A549 (cell line): ENCODE data around the gene JOSD2. TPM values are rescaled to one million over a fixed set of nuclear protein-coding genes. Genes with fewer than 3 reads are reported as not detected.
A peak's percentile ranks its signal among the peaks of the same experiment; 100 is the strongest.

Source experiments
- ATAC-seq, 2 experiments: fragments of 200-7000 bp in 1 of 2; fragments of >200 bp in 1 of 2; cut with Nextera tagmentation in 1 of 2; cut with Tn5 transposase in 1 of 2; 3 replicates each; pipeline versions ENCODE4 v1.8.0 to v1.9.1; 2018 to 2020; ENCODE audit warnings: mild to moderate bottlenecking in 1 of 2, moderate library complexity in 1 of 2
- CTCF ChIA-PET: fragments of 300-600 bp; sonication (Branson Sonifier 250); formaldehyde crosslinking; extraction: SDS; loops from one replicate; lab custom pipeline; 2021; ENCODE audit warnings: antibody characterized with exemption, inconsistent platforms; lab: Yijun Ruan, JAX
- POLR2A ChIA-PET: fragments of 350-600 bp; formaldehyde crosslinking; extraction: SDS; loops from one replicate; lab custom pipeline; 2021; ENCODE audit warnings: antibody characterized with exemption, inconsistent platforms; lab: Yijun Ruan, JAX
- DNase-seq, 2 experiments: peaks; one replicate each; pipeline versions ENCODE4 v3.0.0 to v3.0.0-alpha.2; 2011 to 2016; ENCODE audit warnings: low read depth in 1 of 2, low spot score in 1 of 2
- FAIRE-seq: peaks from 2 replicates; lab custom pipeline; 2011; peaks lifted over from hg19 to GRCh38; lab: Jason Lieb, UNC
- H3K27ac ChIP-seq, 2 experiments: fragments of >200 bp; sonication (Bioruptor Twin); formaldehyde crosslinking; 3 replicates each; pipeline ENCODE4 v1.5.1; 2016 to 2017
- H3K4me1 ChIP-seq: fragments of >200 bp; sonication (Bioruptor Twin); formaldehyde crosslinking; 3 replicates; pipeline ENCODE4 v1.6.1; 2016
- H3K4me2 ChIP-seq: fragments of >200 bp; sonication (Bioruptor Twin); formaldehyde crosslinking; 3 replicates; pipeline ENCODE4 v1.6.1; 2016
- H3K4me3 ChIP-seq: fragments of >200 bp; sonication (Bioruptor Twin); formaldehyde crosslinking; 3 replicates; pipeline ENCODE4 v1.5.1; 2016
- H3K9me3 ChIP-seq: fragments of >200 bp; sonication (Bioruptor Twin); formaldehyde crosslinking; 3 replicates; pipeline ENCODE4 v1.6.1; 2016
- CHD4 ChIP-seq: fragments of 200-600 bp; sonication (generic); IDR thresholded peaks from 2 replicates; pipeline ENCODE4 v1.6.1; 2016; ENCODE audit warnings: antibody characterized with exemption, mild to moderate bottlenecking, borderline replicate concordance
- EHF ChIP-seq: fragments of 250-450 bp; sonication (Bioruptor Pico); IDR thresholded peaks from 2 replicates; pipeline ENCODE4 v1.5.0; 2020; ENCODE audit warnings: mild to moderate bottlenecking
- FOXS1 ChIP-seq: fragments of 250-450 bp; sonication (Bioruptor Pico); IDR thresholded peaks from 2 replicates; pipeline ENCODE4 v1.5.0; 2020; ENCODE audit warnings: mild to moderate bottlenecking, moderate library complexity
- GATA3 ChIP-seq: IDR thresholded peaks from 2 replicates; pipeline ENCODE4 v1.6.1; 2012; ENCODE audit warnings: borderline replicate concordance
- HDAC2 ChIP-seq: fragments of 200-600 bp; sonication (generic); IDR thresholded peaks from 2 replicates; pipeline ENCODE4 v1.6.1; 2016
- HOXA7 ChIP-seq: fragments of 250-450 bp; sonication (Bioruptor Pico); IDR thresholded peaks from 2 replicates; pipeline ENCODE4 v1.5.0; 2020; ENCODE audit warnings: mild to moderate bottlenecking, moderate library complexity
- JUNB ChIP-seq: fragments of >200 bp; sonication (Bioruptor Twin); formaldehyde crosslinking; IDR thresholded peaks from 2 replicates; pipeline ENCODE4 v1.6.1; 2016
- MYC ChIP-seq: IDR thresholded peaks from 2 replicates; pipeline ENCODE4 v1.6.1; 2012; ENCODE audit warnings: mild to moderate bottlenecking, inconsistent platforms, low read length, improper control_type of control experiment, borderline replicate concordance
- NFE2L2 ChIP-seq: fragments of 150-350 bp; conservative IDR thresholded peaks from 2 replicates; pipeline ENCODE4 v1.6.1; 2014; ENCODE audit warnings: low read length
- NPAS2 ChIP-seq: fragments of 250-450 bp; sonication (Bioruptor Pico); IDR thresholded peaks from 2 replicates; pipeline ENCODE4 v1.8.0; 2022; ENCODE audit warnings: mild to moderate bottlenecking, moderate library complexity, borderline replicate concordance
- RARB ChIP-seq: fragments of 250-450 bp; sonication (Bioruptor Pico); IDR thresholded peaks from 2 replicates; pipeline ENCODE4 v1.8.0; 2021; ENCODE audit warnings: mild to moderate bottlenecking, moderate library complexity
- TFCP2L1 ChIP-seq: fragments of 250-450 bp; sonication (Bioruptor Pico); IDR thresholded peaks from 2 replicates; pipeline ENCODE4 v1.5.0; 2021; ENCODE audit warnings: mild to moderate bottlenecking
- TP53 ChIP-seq: fragments of 250-450 bp; sonication (Bioruptor Pico); IDR thresholded peaks from 2 replicates; pipeline ENCODE4 v1.5.0; 2021; ENCODE audit warnings: mild to moderate bottlenecking, moderate library complexity
- ZC3H11A ChIP-seq: fragments of 450-650 bp; IDR thresholded peaks from 2 replicates; pipeline ENCODE4 v1.6.1; 2014; ENCODE audit warnings: antibody characterized with exemption, mild to moderate bottlenecking
- ZFP36 ChIP-seq: fragments of 450-650 bp; IDR thresholded peaks from 2 replicates; pipeline ENCODE4 v1.6.1; 2014; ENCODE audit warnings: borderline replicate concordance; ENCODE audit not compliant: partially characterized antibody
- WGBS: methylation state at CpG from one replicate; pipeline ENCODE4 v1.1.6; 2017; ENCODE audit errors: missing lambda C conversion rate; 5-methylcytosine and 5-hydroxymethylcytosine counted together
- polyA plus RNA-seq, 4 experiments: library from polyadenylated mRNA; depleted of rRNA in 3 of 4; stranded (reverse); fragments of >200 nt; fragmentation: RNase III in 1 of 4; extraction: RNeasy Plus Mini Kit Qiagen cat#74134 plus additional on column Dnase treatment in 1 of 4; gene quantifications; 2 replicates in 3 of 4; 3 replicates in 1 of 4; pipeline ENCODE4 v1.2.3, GENCODE V29; 2011 to 2017
- TF ChIP-seq, protein P1 (sequence below): IDR thresholded peaks from 2 replicates; pipeline ENCODE4 v1.6.1; 2012; ENCODE audit warnings: low read depth, borderline replicate concordance
- TF ChIP-seq, protein P2 (sequence below): fragments of 200-600 bp; sonication (generic); IDR thresholded peaks from 2 replicates; pipeline ENCODE4 v1.6.1; 2016; ENCODE audit warnings: antibody characterized with exemption, mild to moderate bottlenecking, moderate library complexity
- TF ChIP-seq, protein P3 (sequence below): fragments of >200 bp; sonication (Bioruptor Twin); formaldehyde crosslinking; IDR thresholded peaks from 3 replicates; pipeline ENCODE4 v1.5.1; 2016
- TF ChIP-seq, protein P4 (sequence below): fragments of 150-350 bp; IDR thresholded peaks from 2 replicates; pipeline ENCODE4 v1.6.1; 2014; ENCODE audit warnings: low read depth, mild to moderate bottlenecking, low read length
- TF ChIP-seq, protein P5 (sequence below): fragments of 250-450 bp; sonication (Bioruptor Pico); IDR thresholded peaks from 2 replicates; pipeline ENCODE4 v1.5.0; 2021; ENCODE audit warnings: mild to moderate bottlenecking, moderate library complexity, borderline replicate concordance

The JOSD2 gene
- polyA plus RNA-seq, 2 of the 4 experiments (the other 2 are of a cell fraction): 24.2 to 61.7 TPM

DNA sequence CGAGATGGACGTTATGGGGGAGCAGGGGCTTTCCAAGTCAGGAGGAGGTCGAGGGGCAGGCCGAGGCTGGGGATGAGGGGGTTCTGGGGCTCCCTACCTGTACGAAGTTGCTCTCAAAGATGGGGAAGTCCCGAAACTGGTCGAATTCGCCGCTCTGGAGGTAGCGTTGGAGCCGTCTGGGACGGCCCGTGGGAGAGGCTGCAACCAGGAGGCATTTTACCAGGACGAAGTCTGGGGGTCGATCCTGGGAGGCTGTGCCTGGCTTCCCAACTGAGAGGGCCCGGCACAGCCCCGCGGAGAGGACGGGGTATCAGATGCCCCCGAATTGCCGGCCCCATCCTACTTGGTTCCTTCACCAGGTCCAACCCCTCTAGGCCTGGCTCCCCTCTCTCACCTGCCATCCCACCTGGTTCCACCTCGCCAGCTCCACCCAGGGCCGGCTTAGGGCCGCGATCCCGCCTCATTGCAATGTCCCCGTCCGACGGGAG, 35.2 kb downstream of the JOSD2 start:
- ChIA-PET CTCF (interaction anchor here (1.0 to 4.7 kb wide), 5 partner anchors 9 to 119 kb away, joined by 3 to 28 read pairs (median 10); no protein-coding TSS in a partner anchor), POLR2A (no interaction called here)
- TF ChIP-seq TP53 (CRISPR knock-in tag): no peak
- no peak for TF ChIP-seq MYC
- TF ChIP-seq, protein P1, sequence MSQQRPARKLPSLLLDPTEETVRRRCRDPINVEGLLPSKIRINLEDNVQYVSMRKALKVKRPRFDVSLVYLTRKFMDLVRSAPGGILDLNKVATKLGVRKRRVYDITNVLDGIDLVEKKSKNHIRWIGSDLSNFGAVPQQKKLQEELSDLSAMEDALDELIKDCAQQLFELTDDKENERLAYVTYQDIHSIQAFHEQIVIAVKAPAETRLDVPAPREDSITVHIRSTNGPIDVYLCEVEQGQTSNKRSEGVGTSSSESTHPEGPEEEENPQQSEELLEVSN: no peak
- TF ChIP-seq, protein P2, sequence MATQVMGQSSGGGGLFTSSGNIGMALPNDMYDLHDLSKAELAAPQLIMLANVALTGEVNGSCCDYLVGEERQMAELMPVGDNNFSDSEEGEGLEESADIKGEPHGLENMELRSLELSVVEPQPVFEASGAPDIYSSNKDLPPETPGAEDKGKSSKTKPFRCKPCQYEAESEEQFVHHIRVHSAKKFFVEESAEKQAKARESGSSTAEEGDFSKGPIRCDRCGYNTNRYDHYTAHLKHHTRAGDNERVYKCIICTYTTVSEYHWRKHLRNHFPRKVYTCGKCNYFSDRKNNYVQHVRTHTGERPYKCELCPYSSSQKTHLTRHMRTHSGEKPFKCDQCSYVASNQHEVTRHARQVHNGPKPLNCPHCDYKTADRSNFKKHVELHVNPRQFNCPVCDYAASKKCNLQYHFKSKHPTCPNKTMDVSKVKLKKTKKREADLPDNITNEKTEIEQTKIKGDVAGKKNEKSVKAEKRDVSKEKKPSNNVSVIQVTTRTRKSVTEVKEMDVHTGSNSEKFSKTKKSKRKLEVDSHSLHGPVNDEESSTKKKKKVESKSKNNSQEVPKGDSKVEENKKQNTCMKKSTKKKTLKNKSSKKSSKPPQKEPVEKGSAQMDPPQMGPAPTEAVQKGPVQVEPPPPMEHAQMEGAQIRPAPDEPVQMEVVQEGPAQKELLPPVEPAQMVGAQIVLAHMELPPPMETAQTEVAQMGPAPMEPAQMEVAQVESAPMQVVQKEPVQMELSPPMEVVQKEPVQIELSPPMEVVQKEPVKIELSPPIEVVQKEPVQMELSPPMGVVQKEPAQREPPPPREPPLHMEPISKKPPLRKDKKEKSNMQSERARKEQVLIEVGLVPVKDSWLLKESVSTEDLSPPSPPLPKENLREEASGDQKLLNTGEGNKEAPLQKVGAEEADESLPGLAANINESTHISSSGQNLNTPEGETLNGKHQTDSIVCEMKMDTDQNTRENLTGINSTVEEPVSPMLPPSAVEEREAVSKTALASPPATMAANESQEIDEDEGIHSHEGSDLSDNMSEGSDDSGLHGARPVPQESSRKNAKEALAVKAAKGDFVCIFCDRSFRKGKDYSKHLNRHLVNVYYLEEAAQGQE: no peak
- TF ChIP-seq GATA3: no peak
- TF ChIP-seq, protein P3, sequence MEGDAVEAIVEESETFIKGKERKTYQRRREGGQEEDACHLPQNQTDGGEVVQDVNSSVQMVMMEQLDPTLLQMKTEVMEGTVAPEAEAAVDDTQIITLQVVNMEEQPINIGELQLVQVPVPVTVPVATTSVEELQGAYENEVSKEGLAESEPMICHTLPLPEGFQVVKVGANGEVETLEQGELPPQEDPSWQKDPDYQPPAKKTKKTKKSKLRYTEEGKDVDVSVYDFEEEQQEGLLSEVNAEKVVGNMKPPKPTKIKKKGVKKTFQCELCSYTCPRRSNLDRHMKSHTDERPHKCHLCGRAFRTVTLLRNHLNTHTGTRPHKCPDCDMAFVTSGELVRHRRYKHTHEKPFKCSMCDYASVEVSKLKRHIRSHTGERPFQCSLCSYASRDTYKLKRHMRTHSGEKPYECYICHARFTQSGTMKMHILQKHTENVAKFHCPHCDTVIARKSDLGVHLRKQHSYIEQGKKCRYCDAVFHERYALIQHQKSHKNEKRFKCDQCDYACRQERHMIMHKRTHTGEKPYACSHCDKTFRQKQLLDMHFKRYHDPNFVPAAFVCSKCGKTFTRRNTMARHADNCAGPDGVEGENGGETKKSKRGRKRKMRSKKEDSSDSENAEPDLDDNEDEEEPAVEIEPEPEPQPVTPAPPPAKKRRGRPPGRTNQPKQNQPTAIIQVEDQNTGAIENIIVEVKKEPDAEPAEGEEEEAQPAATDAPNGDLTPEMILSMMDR: no peak
- no peak for TF ChIP-seq NFE2L2
- TF ChIP-seq, protein P4, sequence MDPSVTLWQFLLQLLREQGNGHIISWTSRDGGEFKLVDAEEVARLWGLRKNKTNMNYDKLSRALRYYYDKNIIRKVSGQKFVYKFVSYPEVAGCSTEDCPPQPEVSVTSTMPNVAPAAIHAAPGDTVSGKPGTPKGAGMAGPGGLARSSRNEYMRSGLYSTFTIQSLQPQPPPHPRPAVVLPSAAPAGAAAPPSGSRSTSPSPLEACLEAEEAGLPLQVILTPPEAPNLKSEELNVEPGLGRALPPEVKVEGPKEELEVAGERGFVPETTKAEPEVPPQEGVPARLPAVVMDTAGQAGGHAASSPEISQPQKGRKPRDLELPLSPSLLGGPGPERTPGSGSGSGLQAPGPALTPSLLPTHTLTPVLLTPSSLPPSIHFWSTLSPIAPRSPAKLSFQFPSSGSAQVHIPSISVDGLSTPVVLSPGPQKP: no peak
- TF ChIP-seq NPAS2: no peak
- TF ChIP-seq HOXA7: no peak
- no peak for TF ChIP-seq FOXS1
- TF ChIP-seq HDAC2: no peak
- TF ChIP-seq RARB (CRISPR knock-in tag): no peak
- no peak for TF ChIP-seq ZC3H11A
- TF ChIP-seq, protein P5, sequence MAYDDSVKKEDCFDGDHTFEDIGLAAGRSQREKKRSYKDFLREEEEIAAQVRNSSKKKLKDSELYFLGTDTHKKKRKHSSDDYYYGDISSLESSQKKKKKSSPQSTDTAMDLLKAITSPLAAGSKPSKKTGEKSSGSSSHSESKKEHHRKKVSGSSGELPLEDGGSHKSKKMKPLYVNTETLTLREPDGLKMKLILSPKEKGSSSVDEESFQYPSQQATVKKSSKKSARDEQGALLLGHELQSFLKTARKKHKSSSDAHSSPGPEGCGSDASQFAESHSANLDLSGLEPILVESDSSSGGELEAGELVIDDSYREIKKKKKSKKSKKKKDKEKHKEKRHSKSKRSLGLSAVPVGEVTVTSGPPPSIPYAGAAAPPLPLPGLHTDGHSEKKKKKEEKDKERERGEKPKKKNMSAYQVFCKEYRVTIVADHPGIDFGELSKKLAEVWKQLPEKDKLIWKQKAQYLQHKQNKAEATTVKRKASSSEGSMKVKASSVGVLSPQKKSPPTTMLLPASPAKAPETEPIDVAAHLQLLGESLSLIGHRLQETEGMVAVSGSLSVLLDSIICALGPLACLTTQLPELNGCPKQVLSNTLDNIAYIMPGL (CRISPR knock-in tag): no peak
- TF ChIP-seq JUNB: no peak
- TF ChIP-seq TFCP2L1 (CRISPR knock-in tag): no peak
- TF ChIP-seq ZFP36: no peak
- TF ChIP-seq EHF (CRISPR knock-in tag): no peak
- no peak for TF ChIP-seq CHD4
- WGBS: 77% methylated on average over 29 of the region's 29 CpGs
- H3K4me1 ChIP-seq: peaks cover 12% of the 10 kb centered on the region
- peak overlapping the region in 1 of 2 experiments; percentile 55; a peak in 3 of 6 replicates for H3K27ac ChIP-seq
- peak overlapping the region; percentile 86; the same call in 2 of the 3 replicates for H3K4me3 ChIP-seq
- H3K9me3 ChIP-seq: no peaks in the 10 kb centered on the region
- peak overlapping the region; percentile 97 for H3K4me2 ChIP-seq
- FAIRE-seq (no peak), ATAC-seq (no peak; a peak in 3 of 6 replicates), DNase-seq (no peak)
